GM12891 (cell line): ENCODE measurements around the gene KLHL3.

Source experiments
- POLR2A ChIP-seq: IDR thresholded peaks from 2 replicates; pipeline ENCODE4 v1.6.1; 2011; ENCODE audit warnings: low read depth, low read length, control low read depth
- POLR2AphosphoS5 ChIP-seq: IDR thresholded peaks from 2 replicates; pipeline ENCODE4 v1.6.1; 2011; ENCODE audit warnings: low read depth, low read length, control low read depth
- POU2F2 ChIP-seq: IDR thresholded peaks from 2 replicates; pipeline ENCODE4 v1.6.1; 2011; ENCODE audit warnings: low read depth, mild to moderate bottlenecking, control low read depth, low read length, moderate library complexity
- SPI1 ChIP-seq: IDR thresholded peaks from 2 replicates; pipeline ENCODE4 v1.6.1; 2011; ENCODE audit warnings: low read depth, low read length, control low read depth
- TAF1 ChIP-seq: IDR thresholded peaks from 2 replicates; pipeline ENCODE4 v1.6.1; 2011; ENCODE audit warnings: low read depth, low read length, control low read depth

DNA sequence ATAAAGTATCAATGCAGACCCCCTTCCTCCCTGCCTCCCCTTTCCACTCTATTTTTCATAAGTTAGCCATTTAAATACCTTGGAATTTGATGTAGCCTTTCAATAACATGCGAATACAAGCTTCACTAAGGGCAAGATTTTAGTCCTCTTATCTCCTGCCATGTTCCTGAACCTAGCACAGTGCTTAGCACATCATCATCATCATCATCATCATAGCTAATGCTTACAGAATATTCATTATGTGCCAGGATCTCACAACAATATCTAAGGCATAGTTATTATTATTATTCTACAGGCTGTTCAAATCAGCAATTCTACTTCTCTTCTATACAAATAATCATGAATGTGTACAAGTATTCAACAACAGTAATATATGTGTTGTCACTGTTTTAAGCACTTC is 20.4 kb downstream of the KLHL3 start:
- TF ChIP-seq POLR2A (no peak), TAF1 (no peak), POLR2AphosphoS5 (no peak), POU2F2 (no peak), SPI1 (no peak)
